Endodermal cell (in vitro differentiated cells): ENCODE results near the gene SH2D7. TPM values are rescaled to one million over a fixed set of nuclear protein-coding genes. Genes with fewer than 3 reads are reported as not detected.

ENCODE experiments used
- DNase-seq: peaks from one replicate; pipeline ENCODE4 v3.0.0-alpha.2; 2017
- H3K27ac ChIP-seq: 2 replicates; pipeline ENCODE4 v1.5.1; 2013; ENCODE audit warnings: mild to moderate bottlenecking, low read depth, low read length, moderate library complexity
- H3K27me3 ChIP-seq: 2 replicates; pipeline ENCODE4 v1.6.1; 2013; ENCODE audit warnings: mild to moderate bottlenecking, low read length, moderate library complexity; ENCODE audit not compliant: insufficient read depth, control insufficient read depth, poor library complexity, severe bottlenecking
- H3K36me3 ChIP-seq: 2 replicates; pipeline ENCODE4 v1.7.0; 2013; ENCODE audit warnings: mild to moderate bottlenecking, low read length, moderate library complexity; ENCODE audit not compliant: control insufficient read depth, insufficient read depth
- H3K4me1 ChIP-seq: one replicate; pipeline ENCODE4 v1.7.0; 2013; ENCODE audit warnings: low read length; ENCODE audit not compliant: control insufficient read depth, insufficient read depth
- H3K4me3 ChIP-seq: 2 replicates; pipeline ENCODE4 v1.5.1; 2013; ENCODE audit warnings: mild to moderate bottlenecking, low read length, moderate library complexity
- H3K9ac ChIP-seq: 2 replicates; pipeline ENCODE4 v1.6.1; 2013; ENCODE audit warnings: mild to moderate bottlenecking, low read length, moderate library complexity; ENCODE audit not compliant: poor library complexity, severe bottlenecking; ENCODE audit errors: extremely low read depth
- H3K9me3 ChIP-seq: 2 replicates; pipeline ENCODE4 v1.6.1; 2013; ENCODE audit warnings: mild to moderate bottlenecking, low read length, moderate library complexity; ENCODE audit not compliant: control insufficient read depth
- H3K27ac Mint-ChIP-seq: 2 replicates; pipeline ENCODE4 v1.8.0; 2020; ENCODE audit warnings: mixed read lengths
- H3K27me3 Mint-ChIP-seq: 2 replicates; pipeline ENCODE4 v1.8.0; 2021; ENCODE audit warnings: mild to moderate bottlenecking, mixed read lengths; ENCODE audit not compliant: insufficient read depth
- H3K36me3 Mint-ChIP-seq: 2 replicates; pipeline ENCODE4 v1.8.0; 2020; ENCODE audit warnings: low read depth, mixed read lengths
- H3K4me1 Mint-ChIP-seq: 2 replicates; pipeline ENCODE4 v1.8.0; 2020; ENCODE audit warnings: mixed read lengths
- H3K4me3 Mint-ChIP-seq: 2 replicates; pipeline ENCODE4 v1.8.0; 2020; ENCODE audit warnings: mild to moderate bottlenecking, moderate library complexity, mixed read lengths
- H3K9me3 Mint-ChIP-seq: 2 replicates; pipeline ENCODE4 v1.8.0; 2020; ENCODE audit warnings: mild to moderate bottlenecking, mixed read lengths
- CTCF ChIP-seq: fragments of 200-600 bp; sonication (generic); conservative IDR thresholded peaks from 2 replicates; pipeline ENCODE4 v1.5.0; 2021; ENCODE audit warnings: antibody characterized with exemption, mild to moderate bottlenecking
- WGBS, 2 experiments: methylation state at CpG; one replicate each; pipeline versions ENCODE4 v1.1.5 to v1.1.7; 2013; ENCODE audit warnings: missing lambda C conversion rate in 2 of 2, mixed read lengths in 1 of 2; ENCODE audit not compliant: insufficient coverage in 1 of 2, insufficient read length in 1 of 2; 5-methylcytosine and 5-hydroxymethylcytosine counted together
- total RNA-seq, 2 donors: library from RNA; stranded (reverse); fragmentation: NEBNext Ultra II Directional in 1 of 2; extraction: Animal tissue kit (Norgen Biotek cat#: 25700) in 1 of 2; gene quantifications; 2 replicates in 1 of 2; 3 replicates in 1 of 2; pipeline ENCODE4 v1.2.1, GENCODE V29; 2021

SH2D7 gene
- total RNA-seq, 2 donors from 2014 or later: not detected

- TF ChIP-seq CTCF: no peak
- peak; percentile 85 for DNase-seq
- Histone ChIP-seq H3K27me3 (peaks cover 7% of the 10 kb centered on the region), H3K36me3 (no peaks in the 10 kb centered on the region), H3K9me3 (no peaks in the 10 kb centered on the region), H3K27ac (no peak within 1 kb of the TSS), H3K4me1 (no peaks in the 10 kb centered on the region), H3K9ac (peak within 1 kb of the TSS; percentile 15), H3K4me3 (peak within 1 kb of the TSS; percentile 83)
- H3K27me3 Mint-ChIP-seq: no peaks in the 10 kb centered on the region
- H3K4me3 Mint-ChIP-seq: peak within 1 kb of the TSS; percentile 80
- H3K27ac Mint-ChIP-seq: peak within 1 kb of the TSS; percentile 74
- H3K4me1 Mint-ChIP-seq: peaks cover 8% of the 10 kb centered on the region
- no peaks in the 10 kb centered on the region for H3K36me3 Mint-ChIP-seq
- H3K9me3 Mint-ChIP-seq: no peaks in the 10 kb centered on the region
- 1 to 9% methylated on average over 12 to 103 of the region's 104 CpGs for WGBS, 2 experiments
These were observed 15.1 kb upstream of the SH2D7 start, which contains the start of gene TBC1D2B for GRCh38 chr15:78077053-78077870. TBC1D2B (minus strand) TSS chr15:78077711; CDS start chr15:78077652, 59 bp downstream.

GRCh38 chr15:78077871-78078210, 14.5 kb upstream of the SH2D7 start:
- Histone ChIP-seq H3K36me3 (no peaks in the 10 kb centered on the region), H3K9me3 (no peaks in the 10 kb centered on the region), H3K27me3 (peaks cover 4% of the 10 kb centered on the region), H3K9ac (no peak overlapping the region), H3K4me1 (no peaks in the 10 kb centered on the region), H3K4me3 (peak overlapping the region; percentile 65), H3K27ac (no peak overlapping the region)
- Mint-ChIP-seq H3K9me3 (no peaks in the 10 kb centered on the region), H3K27ac (no peak overlapping the region), H3K4me1 (peaks cover 8% of the 10 kb centered on the region), H3K27me3 (no peaks in the 10 kb centered on the region), H3K36me3 (no peaks in the 10 kb centered on the region), H3K4me3 (peak overlapping the region; percentile 80)
- no peak for TF ChIP-seq CTCF
- 35 to 39% methylated on average over 2 to 7 of the region's 7 CpGs for WGBS, 2 experiments
- DNase-seq: no peak

DNA sequence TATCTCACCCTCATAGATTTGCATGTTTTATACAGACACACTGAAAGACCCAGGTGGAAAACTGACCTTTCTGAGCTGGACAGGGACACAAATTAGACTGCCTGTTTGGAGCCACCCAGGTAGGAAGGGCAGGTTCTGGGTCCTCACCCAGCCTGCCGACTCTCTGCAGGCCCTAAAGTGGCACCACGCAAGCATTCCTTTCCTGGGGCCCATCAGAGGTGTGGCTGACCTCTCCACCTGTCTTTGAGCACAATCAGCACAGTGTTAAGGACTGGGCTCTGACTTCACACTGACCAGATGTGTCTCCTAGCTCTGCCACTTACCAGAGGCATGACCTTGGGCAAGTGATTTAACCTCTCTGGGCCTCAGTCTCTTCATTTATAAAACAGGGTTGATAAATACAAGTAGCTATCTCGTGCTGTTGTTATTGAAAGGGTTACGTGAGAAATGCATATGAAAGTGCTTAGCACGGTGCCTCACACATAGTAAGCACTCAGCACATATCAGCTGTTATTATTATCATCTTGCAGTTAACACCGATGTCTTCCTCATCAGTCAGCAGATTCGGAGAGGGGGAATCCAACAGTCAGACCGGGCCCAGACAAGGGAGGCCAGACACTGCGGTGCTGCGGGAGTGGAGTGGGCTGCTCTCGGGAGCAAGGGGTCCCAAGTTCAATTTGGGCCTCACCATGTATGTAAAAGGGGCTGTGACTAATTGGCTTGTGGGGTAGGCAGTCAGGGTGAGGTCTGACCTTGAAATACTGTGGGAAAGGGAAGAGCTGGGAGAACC, 12.9 kb upstream of the SH2D7 start:
- no peak overlapping the region for H3K4me3 ChIP-seq
- Mint-ChIP-seq H3K36me3 (no peaks in the 10 kb centered on the region), H3K27me3 (no peaks in the 10 kb centered on the region), H3K9me3 (no peaks in the 10 kb centered on the region), H3K4me1 (peaks cover 8% of the 10 kb centered on the region), H3K4me3 (no peak overlapping the region), H3K27ac (no peak overlapping the region)
- H3K9ac ChIP-seq: no peak overlapping the region
- H3K9me3 ChIP-seq: no peaks in the 10 kb centered on the region
- H3K27ac ChIP-seq: no peak overlapping the region
- H3K36me3 ChIP-seq: no peaks in the 10 kb centered on the region
- DNase-seq: no peak
- no peak for TF ChIP-seq CTCF
- H3K27me3 ChIP-seq: peaks cover 4% of the 10 kb centered on the region
- WGBS, 2 experiments: 95 to 96% methylated on average over 10 to 11 of the region's 11 CpGs
- H3K4me1 ChIP-seq: no peaks in the 10 kb centered on the region
